Muscle of arm (tissue), 12 donors: ENCODE results near the gene INPP5E. TPM values are rescaled to one million over a fixed set of nuclear protein-coding genes. Genes with fewer than 3 reads are reported as not detected.
"Not testable (repeated sequence)": the region's sequence is repeated elsewhere in the genome, so short reads cannot be mapped to it uniquely, and the experiment has no call there.

Source experiments
- DNase-seq: peaks from one replicate; pipeline ENCODE4 v3.0.0-alpha.2; 2013
- polyA plus RNA-seq, 12 donors: library from polyadenylated mRNA; unstranded; fragments of 120-200 nt; gene quantifications; one replicate each; pipeline ENCODE4 v1.2.1, GENCODE V29; 2013; ENCODE audit not compliant: insufficient read length in 12 of 12

Gene INPP5E
- polyA plus RNA-seq, 12 donors = 7.0 to 15.1 (median 9.8) TPM; not detected in 1

DNA sequence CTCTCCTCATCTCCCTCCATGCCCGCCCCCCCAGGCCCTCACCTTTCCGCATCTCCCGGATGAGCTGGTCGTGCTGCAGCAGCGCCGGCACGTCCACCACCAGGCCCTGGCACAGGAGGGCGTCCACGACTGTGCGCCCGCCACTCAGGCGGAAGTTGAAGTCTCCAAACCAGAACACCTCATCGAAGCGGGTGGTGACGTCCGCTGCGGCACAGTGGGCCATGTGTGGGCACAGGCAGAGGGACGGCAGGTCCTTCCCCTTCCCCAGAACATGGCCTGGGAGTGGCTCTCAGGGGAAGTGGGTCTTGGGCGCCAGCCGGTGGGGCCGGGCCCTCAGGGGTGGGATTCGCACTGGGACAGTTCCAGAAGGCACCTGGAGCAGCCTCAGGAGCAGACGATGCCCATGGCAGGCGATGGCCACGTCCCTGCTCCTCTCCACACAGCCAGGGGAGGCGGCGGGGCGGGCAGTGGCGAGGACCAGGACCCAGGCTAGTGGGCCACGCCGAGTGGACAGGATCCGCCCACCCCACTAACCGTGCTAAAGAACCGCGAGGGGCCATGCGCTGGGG, 7.8 kb downstream of the INPP5E start:
- DNase-seq = no peak

- no peak for DNase-seq
Observed at GRCh38 chr9:136430588-136431234, 8.9 kb downstream of the INPP5E start.

GRCh38 chr9:136429683-136430491, 9.8 kb downstream of the INPP5E start:
- no peak for DNase-seq

DNA sequence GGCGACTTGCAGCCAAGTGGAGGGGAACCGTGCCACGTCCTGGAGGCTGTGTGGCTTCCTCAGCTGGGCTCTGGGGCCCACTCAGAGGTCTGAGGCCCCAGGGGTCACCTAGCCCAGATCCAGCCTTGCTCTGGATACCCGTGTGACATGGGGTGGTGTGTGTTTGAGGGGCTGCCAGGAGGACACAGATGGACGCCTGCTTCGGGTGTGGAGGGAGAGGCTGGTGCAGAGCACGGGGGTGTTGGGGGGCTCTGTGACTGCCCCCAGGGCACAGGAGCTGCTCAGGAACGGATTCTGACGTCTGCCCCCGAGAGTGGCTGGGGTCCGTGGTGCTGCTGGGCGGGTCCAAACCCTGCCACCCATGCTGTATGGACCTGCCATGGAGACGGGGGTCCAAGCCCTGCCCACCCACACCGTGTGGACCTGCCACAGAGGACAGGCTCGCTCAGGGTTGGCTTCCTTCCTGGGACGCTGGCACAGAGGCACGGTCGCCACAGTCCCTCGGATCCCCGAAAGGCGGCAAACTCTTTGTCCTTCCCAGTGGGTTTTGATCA, 10.5 kb downstream of the INPP5E start:
- DNase-seq = no peak

GRCh38 chr9:136426787-136427186, 12.9 kb downstream of the INPP5E start:
- DNase-seq = no peak

DNA sequence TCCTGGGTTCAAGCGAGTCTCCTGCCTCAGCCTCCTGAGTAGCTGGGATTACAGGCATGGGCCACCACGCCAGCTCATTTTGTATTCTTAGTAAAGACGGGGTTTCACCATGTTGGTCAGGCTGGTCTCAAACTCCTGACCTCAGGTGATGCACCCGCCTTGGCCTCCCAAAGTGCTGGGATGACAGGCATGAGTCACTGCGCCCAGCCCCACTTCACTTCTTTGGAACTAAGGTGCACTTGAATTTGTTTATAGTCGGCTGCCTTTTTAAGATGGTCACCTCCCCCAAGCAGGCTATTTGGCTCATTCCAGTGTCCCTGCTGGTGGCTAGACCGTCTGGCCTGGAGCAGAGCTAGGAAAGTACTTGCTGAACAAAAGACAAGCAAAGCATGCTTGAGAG, 14.3 kb downstream of the INPP5E start:
- not testable (repeated sequence) for DNase-seq

- DNase-seq = no peak
Observed at GRCh38 chr9:136424750-136425362, 14.8 kb downstream of the INPP5E start.

- DNase-seq = no peak
Observed at GRCh38 chr9:136423432-136424146, 16.1 kb downstream of the INPP5E start.

DNA sequence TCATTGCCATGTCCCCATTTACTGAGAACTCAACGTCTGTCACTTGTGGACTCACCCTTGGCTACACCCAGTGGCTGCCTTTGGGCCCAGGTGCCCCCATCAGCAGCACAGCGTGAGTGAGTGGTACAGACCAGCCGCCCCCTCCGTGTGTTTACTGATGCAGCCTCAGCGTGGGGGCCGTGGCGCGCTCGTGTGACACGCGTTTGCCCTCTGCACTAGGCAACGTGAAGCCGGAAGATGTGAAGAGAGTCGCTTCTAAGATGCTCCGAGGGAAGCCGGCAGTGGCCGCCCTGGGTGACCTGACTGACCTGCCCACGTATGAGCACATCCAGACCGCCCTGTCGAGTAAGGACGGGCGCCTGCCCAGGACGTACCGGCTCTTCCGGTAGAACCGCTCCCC, 16.8 kb downstream of the INPP5E start:
- no peak for DNase-seq

GRCh38 chr9:136421791-136422190, 17.9 kb downstream of the INPP5E start:
- no peak for DNase-seq

DNA sequence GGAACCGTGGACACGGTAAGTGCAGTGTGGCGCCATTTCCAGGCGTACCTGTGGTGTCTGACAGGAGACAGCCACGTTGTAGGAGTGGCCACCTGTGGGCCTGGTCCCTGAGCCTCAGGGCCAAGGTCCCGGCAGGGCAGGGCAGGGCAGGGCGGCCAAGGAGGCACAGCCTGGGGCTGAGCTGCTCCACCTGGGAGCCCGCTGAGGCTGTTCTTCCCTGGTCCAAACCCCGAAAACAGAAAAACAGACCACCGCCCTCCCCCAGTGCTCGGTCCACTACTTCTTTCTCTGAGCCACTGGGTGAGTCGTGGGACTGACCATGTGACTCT, 20.6 kb downstream of the INPP5E start:
- DNase-seq = no peak

- DNase-seq = no peak
Observed at GRCh38 chr9:136418182-136419091, 21.2 kb downstream of the INPP5E start.

DNA sequence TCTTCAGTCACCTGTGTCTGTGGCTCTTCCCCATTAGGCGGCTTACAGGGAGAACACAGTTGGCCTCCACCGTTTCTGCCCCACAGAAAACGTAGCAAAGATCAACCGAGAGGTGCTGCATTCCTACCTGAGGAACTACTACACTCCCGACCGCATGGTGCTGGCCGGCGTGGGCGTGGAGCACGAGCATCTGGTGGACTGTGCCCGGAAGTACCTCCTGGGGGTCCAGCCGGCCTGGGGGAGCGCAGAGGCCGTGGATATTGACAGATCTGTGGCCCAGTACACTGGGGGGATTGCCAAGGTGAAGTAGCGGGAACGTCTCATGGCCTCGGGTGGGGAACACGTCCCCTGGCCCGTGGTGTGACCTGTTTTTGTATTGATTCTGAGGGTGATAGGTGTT, 22.7 kb downstream of the INPP5E start:
- DNase-seq = no peak

DNA sequence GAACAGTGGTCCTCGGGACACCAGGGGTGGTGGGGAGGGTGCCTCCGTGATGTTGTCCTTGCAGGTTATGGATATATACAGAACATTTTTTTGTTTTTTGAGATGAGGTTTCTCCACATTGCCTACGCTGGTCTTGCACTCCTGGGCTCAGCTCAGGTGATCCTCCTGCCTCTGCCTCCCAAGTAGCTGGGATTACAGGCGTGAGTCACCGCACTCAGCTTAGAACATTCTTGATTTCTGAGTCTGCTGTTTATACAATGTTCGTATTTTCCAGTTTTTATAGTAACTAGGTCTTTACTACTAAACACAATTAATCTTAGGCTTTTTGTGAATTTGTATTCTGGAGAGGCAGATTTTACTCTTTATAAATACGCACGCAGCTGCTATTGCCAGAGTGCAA, 23.2 kb downstream of the INPP5E start:
- DNase-seq = no peak

DNA sequence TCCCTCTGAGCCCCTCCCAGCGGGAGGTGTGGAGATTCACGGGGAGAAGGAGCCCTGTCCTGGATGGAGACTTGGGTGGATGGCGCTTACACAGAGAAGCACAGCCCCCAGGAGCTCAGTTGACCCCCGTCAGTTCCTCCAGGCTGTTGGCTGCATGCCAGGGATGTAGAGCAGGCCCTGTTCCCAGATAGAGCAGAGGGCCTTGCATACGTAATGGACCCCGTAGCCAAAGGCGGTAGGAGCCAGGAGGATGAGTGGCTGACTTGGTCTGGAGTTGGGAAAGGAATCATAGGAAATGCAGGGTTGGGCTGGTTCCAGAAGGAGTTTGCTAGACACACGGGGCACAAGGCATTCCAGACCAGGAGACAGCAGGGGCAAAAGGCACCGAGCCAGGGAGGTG, 26.7 kb downstream of the INPP5E start:
- no peak for DNase-seq

- DNase-seq = no peak
Observed at GRCh38 chr9:136411378-136411777, 28.3 kb downstream of the INPP5E start.

GRCh38 chr9:136410500-136411287, 29.0 kb downstream of the INPP5E start, which contains the start of the genes ENTR1 and PMPCA:
Gene ENTR1 (minus strand): TSS chr9:136410614. CDS start chr9:136410397, 217 bp downstream.
Gene PMPCA (plus strand): TSS chr9:136410658. CDS start chr9:136410669, 11 bp downstream.
- peak; percentile 94 for DNase-seq

GRCh38 chr9:136409557-136410455, 29.8 kb downstream of the INPP5E start:
- peak; percentile 24 for DNase-seq
